Measurements from ENCODE around the gene RAP1GDS1.
A peak's percentile ranks its signal among the peaks of the same experiment; 100 is the strongest.
"Not testable (repeated sequence)": the region's sequence is repeated elsewhere in the genome, so short reads cannot be mapped to it uniquely, and the experiment has no call there.

Gene RAP1GDS1

GRCh38 chr4:98385831-98386230 lies 124.6 kb downstream of the RAP1GDS1 start:
- H3K9me3 ChIP-seq (ENCODE audit: control insufficient read depth, insufficient read depth, low read length), result no peaks in the 10 kb centered on the region
- peaks cover 12% of the 10 kb centered on the region; the same call in 1 of the 2 replicates for H3K4me1 ChIP-seq (ENCODE audit: control insufficient read depth, insufficient read depth, low read length)
- no peaks in the 10 kb centered on the region for H3K27me3 ChIP-seq (ENCODE audit: control insufficient read depth, insufficient read depth, low read length)
- H3K9ac ChIP-seq (ENCODE audit: low read depth, low read length), result no peak overlapping the region
- no peaks in the 10 kb centered on the region for H3K36me3 ChIP-seq (ENCODE audit: control insufficient read depth, insufficient read depth, low read length)
- H3K27ac ChIP-seq (ENCODE audit: low read depth, low read length), result no peak overlapping the region
- H3K4me3 ChIP-seq (ENCODE audit: low read depth, low read length), result no peak overlapping the region

DNA sequence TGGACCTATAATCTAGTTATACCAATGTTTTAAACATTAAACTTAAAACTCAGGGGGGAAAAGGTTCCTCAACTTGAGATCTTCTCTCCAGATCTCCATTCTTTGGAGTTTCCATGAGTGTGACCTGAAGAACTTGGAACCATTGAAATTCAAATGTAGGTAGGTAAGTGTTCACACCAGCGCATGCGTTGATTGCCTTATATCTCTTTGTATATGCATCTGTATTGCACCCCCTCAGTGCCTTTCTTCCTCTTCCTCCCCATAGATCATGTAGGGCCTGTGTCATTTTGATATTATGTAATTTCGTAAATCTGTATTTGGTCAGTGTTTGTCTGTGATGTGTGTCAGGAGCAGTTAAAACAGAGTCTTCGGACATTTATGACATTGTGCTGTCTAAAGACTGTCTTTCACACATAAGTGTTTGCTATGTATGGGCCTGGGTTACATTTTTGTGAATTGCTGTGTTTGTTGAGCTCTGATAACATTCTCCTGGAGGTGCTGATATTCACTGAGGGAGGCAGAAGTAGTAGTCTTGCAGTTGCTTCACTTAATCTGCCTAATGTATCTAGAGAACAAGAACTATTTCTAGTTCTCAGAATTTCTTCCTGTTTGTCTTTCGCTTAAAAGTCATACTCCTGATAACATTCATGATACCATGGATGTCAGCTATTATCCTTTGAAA lies 126.3 kb downstream of the RAP1GDS1 start:
- Histone ChIP-seq H3K27me3 (ENCODE audit: control insufficient read depth, insufficient read depth, low read length) (no peaks in the 10 kb centered on the region), H3K36me3 (ENCODE audit: control insufficient read depth, insufficient read depth, low read length) (no peaks in the 10 kb centered on the region; the same call in 1 of the 2 replicates), H3K27ac (ENCODE audit: low read depth, low read length) (no peak overlapping the region), H3K9me3 (ENCODE audit: control insufficient read depth, insufficient read depth, low read length) (no peaks in the 10 kb centered on the region), H3K4me3 (ENCODE audit: low read depth, low read length) (no peak overlapping the region), H3K9ac (ENCODE audit: low read depth, low read length) (no peak overlapping the region), H3K4me1 (ENCODE audit: control insufficient read depth, insufficient read depth, low read length) (peaks cover 12% of the 10 kb centered on the region; the same call in 1 of the 2 replicates)

DNA sequence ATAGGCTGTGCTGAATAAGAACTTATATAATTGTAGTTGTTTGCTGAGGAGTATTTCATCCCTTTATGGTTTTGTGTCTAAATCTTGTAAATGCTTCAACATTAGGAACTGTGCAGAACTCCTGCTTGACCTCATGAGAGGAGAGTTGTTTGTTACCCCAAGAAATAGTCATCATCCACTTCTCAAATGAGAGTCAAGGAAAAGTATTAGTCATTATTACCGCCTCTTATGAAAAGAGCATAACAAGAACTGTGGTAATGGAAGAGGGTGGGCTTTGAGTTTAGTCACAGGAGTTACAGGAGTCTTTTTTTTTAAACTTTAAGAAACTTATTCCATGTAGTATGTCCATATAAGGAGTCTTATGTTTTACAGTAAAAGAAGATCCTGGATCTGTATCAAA lies 132.9 kb downstream of the RAP1GDS1 start:
- no peak overlapping the region for H3K9ac ChIP-seq (ENCODE audit: low read depth, low read length)
- no peaks in the 10 kb centered on the region for H3K4me1 ChIP-seq (ENCODE audit: control insufficient read depth, insufficient read depth, low read length)
- no peaks in the 10 kb centered on the region for H3K27me3 ChIP-seq (ENCODE audit: control insufficient read depth, insufficient read depth, low read length)
- H3K36me3 ChIP-seq (ENCODE audit: control insufficient read depth, insufficient read depth, low read length), result no peaks in the 10 kb centered on the region; the same call in 1 of the 2 replicates
- H3K4me3 ChIP-seq (ENCODE audit: low read depth, low read length), result no peak overlapping the region
- H3K27ac ChIP-seq (ENCODE audit: low read depth, low read length), result no peak overlapping the region
- peaks cover 14% of the 10 kb centered on the region for H3K9me3 ChIP-seq (ENCODE audit: control insufficient read depth, insufficient read depth, low read length)

DNA sequence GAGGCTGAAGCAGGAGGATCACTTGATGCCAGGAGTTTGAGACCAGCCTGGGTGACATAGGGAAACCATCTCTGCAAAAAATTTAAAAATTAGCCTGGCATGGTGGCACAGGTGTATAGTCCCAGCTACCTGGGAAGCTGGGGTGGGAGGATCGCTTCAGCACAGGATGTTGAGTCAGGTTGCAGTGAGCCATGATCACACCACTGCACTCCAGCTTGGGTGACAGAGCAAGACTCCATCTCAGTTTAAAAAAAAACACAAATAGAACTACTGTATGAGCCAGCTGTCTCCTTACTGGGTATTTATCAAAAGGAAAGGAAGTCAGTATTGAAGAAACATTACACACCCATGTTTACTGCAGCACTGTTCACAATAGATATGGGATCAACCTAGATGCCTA lies 138.7 kb downstream of the RAP1GDS1 start:
- Histone ChIP-seq H3K4me1 (ENCODE audit: control insufficient read depth, insufficient read depth, low read length) (no peaks in the 10 kb centered on the region), H3K9me3 (ENCODE audit: control insufficient read depth, insufficient read depth, low read length) (peaks cover 16% of the 10 kb centered on the region), H3K27me3 (ENCODE audit: control insufficient read depth, insufficient read depth, low read length) (no peaks in the 10 kb centered on the region), H3K36me3 (ENCODE audit: control insufficient read depth, insufficient read depth, low read length) (no peaks in the 10 kb centered on the region), H3K4me3 (ENCODE audit: low read depth, low read length) (no peak overlapping the region), H3K27ac (ENCODE audit: low read depth, low read length) (no peak overlapping the region), H3K9ac (ENCODE audit: low read depth, low read length) (no peak overlapping the region)

- H3K36me3 ChIP-seq (ENCODE audit: control insufficient read depth, insufficient read depth, low read length), result no peaks in the 10 kb centered on the region
- H3K27ac ChIP-seq (ENCODE audit: low read depth, low read length), result no peak overlapping the region
- no peaks in the 10 kb centered on the region for H3K4me1 ChIP-seq (ENCODE audit: control insufficient read depth, insufficient read depth, low read length)
- H3K9ac ChIP-seq (ENCODE audit: low read depth, low read length), result no peak overlapping the region
- H3K27me3 ChIP-seq (ENCODE audit: control insufficient read depth, insufficient read depth, low read length), result no peaks in the 10 kb centered on the region
- no peak overlapping the region for H3K4me3 ChIP-seq (ENCODE audit: low read depth, low read length)
- H3K9me3 ChIP-seq (ENCODE audit: control insufficient read depth, insufficient read depth, low read length), result no peaks in the 10 kb centered on the region
Measured at GRCh38 chr4:98406819-98407218, 145.6 kb downstream of the RAP1GDS1 start.

DNA sequence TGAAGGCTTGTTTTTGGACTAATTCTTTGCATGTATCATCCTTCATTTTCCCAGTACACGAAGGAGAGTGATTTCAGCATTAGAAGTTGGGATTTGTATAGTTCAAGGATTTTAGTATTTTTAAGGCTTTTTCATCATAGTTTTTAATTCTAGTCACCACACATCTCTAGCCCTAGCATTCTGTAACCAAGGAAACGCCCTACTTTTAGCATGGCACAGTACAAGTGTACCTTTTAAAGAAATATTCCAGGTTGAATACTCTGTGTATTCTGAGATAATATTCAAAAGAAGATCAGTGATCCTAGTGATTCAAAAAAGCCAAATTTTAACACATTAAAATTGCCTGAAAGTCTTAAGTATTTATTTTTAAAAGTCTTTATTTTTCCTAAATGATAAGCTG lies 150.5 kb downstream of the RAP1GDS1 start:
- H3K4me1 ChIP-seq (ENCODE audit: control insufficient read depth, insufficient read depth, low read length), result no peaks in the 10 kb centered on the region

GRCh38 chr4:98416844-98417243 lies 155.7 kb downstream of the RAP1GDS1 start:
- Histone ChIP-seq H3K9ac (ENCODE audit: low read depth, low read length) (no peak overlapping the region), H3K27ac (ENCODE audit: low read depth, low read length) (no peak overlapping the region), H3K36me3 (ENCODE audit: control insufficient read depth, insufficient read depth, low read length) (peaks cover 5% of the 10 kb centered on the region; the same call in 1 of the 2 replicates), H3K4me3 (ENCODE audit: low read depth, low read length) (no peak overlapping the region), H3K4me1 (ENCODE audit: control insufficient read depth, insufficient read depth, low read length) (no peaks in the 10 kb centered on the region), H3K27me3 (ENCODE audit: control insufficient read depth, insufficient read depth, low read length) (no peaks in the 10 kb centered on the region), H3K9me3 (ENCODE audit: control insufficient read depth, insufficient read depth, low read length) (no peaks in the 10 kb centered on the region; the same call in 1 of the 2 replicates)

More for the DNA sequence above, 150.5 kb downstream of the RAP1GDS1 start:
- Histone ChIP-seq H3K9me3 (ENCODE audit: control insufficient read depth, insufficient read depth, low read length) (no peaks in the 10 kb centered on the region; the same call in 1 of the 2 replicates), H3K4me3 (ENCODE audit: low read depth, low read length) (no peak overlapping the region), H3K27me3 (ENCODE audit: control insufficient read depth, insufficient read depth, low read length) (no peaks in the 10 kb centered on the region), H3K27ac (ENCODE audit: low read depth, low read length) (no peak overlapping the region), H3K9ac (ENCODE audit: low read depth, low read length) (no peak overlapping the region), H3K36me3 (ENCODE audit: control insufficient read depth, insufficient read depth, low read length) (no peaks in the 10 kb centered on the region)

DNA sequence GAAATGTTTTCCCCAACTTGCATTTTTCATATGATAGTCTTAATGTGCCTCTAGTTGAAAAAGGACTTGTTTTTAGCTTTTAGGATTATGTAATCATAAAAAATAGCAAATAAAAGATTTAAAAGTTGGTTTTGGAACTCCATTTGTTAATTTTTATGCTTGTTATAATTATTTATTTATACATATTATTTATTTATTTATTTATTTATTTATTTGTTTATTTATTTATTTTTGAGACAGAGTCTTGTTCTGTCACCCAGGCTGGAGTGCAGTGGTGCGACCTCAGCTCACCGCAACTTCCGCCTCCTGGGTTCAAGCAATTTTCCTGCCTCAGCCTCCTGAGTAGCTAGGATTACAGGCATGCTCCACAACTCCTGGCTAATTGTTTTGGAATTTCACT lies 159.0 kb downstream of the RAP1GDS1 start:
- not testable (repeated sequence) for H3K27me3 ChIP-seq (ENCODE audit: control insufficient read depth, insufficient read depth, low read length); H3K36me3 ChIP-seq (ENCODE audit: control insufficient read depth, insufficient read depth, low read length); H3K4me3 ChIP-seq (ENCODE audit: low read depth, low read length); H3K27ac ChIP-seq (ENCODE audit: low read depth, low read length); H3K9me3 ChIP-seq (ENCODE audit: control insufficient read depth, insufficient read depth, low read length); H3K9ac ChIP-seq (ENCODE audit: low read depth, low read length); H3K4me1 ChIP-seq (ENCODE audit: control insufficient read depth, insufficient read depth, low read length)

DNA sequence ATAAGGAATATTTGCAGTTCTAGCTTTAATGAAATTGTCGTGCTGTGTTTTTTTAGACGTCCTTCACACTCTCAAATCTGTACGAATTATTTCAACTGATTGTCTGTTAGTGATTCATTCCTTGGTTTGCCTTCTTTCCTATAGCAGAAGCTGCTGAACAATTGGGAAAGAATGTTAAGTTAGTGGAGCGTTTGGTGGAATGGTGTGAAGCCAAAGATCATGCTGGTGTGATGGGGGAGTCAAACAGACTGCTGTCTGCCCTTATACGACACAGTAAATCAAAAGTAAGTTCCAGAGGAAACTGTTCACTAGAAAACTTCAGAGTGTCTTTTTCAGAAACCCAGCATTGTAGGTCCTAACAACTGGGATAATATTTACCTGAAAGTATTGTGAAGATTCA lies 159.9 kb downstream of the RAP1GDS1 start:
- no peaks in the 10 kb centered on the region for H3K4me1 ChIP-seq (ENCODE audit: control insufficient read depth, insufficient read depth, low read length)
- H3K27me3 ChIP-seq (ENCODE audit: control insufficient read depth, insufficient read depth, low read length), result no peaks in the 10 kb centered on the region
- H3K4me3 ChIP-seq (ENCODE audit: low read depth, low read length), result no peak overlapping the region
- H3K27ac ChIP-seq (ENCODE audit: low read depth, low read length), result no peak overlapping the region
- no peaks in the 10 kb centered on the region for H3K9me3 ChIP-seq (ENCODE audit: control insufficient read depth, insufficient read depth, low read length)
- no peak overlapping the region for H3K9ac ChIP-seq (ENCODE audit: low read depth, low read length)
- H3K36me3 ChIP-seq (ENCODE audit: control insufficient read depth, insufficient read depth, low read length), result peaks cover 9% of the 10 kb centered on the region; the same call in 1 of the 2 replicates

DNA sequence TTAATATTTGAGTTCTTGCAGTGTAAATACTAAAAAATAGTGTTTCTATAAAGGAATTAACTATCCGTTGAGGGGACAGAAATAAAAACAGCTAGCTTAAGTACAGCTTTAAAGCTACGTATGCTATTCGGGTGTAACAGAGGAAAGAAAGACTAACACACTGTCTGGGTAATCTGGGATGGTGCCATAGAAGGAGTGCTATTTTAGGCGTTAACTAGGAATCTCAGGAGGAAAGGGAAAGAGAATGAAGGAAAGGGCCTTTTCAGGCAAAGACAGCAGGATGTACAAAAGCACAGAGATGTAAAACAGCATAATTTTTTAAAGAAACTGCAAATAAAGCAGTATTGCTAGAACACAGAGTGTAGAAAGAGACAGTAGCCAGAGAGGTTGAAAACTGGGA lies 161.8 kb downstream of the RAP1GDS1 start:
- H3K36me3 ChIP-seq (ENCODE audit: control insufficient read depth, insufficient read depth, low read length), result peaks cover 9% of the 10 kb centered on the region; the same call in 1 of the 2 replicates
- H3K27me3 ChIP-seq (ENCODE audit: control insufficient read depth, insufficient read depth, low read length), result no peaks in the 10 kb centered on the region
- no peak overlapping the region for H3K27ac ChIP-seq (ENCODE audit: low read depth, low read length)
- H3K4me3 ChIP-seq (ENCODE audit: low read depth, low read length), result no peak overlapping the region
- H3K9me3 ChIP-seq (ENCODE audit: control insufficient read depth, insufficient read depth, low read length), result no peaks in the 10 kb centered on the region; the same call in 1 of the 2 replicates
- no peaks in the 10 kb centered on the region for H3K4me1 ChIP-seq (ENCODE audit: control insufficient read depth, insufficient read depth, low read length)
- H3K9ac ChIP-seq (ENCODE audit: low read depth, low read length), result no peak overlapping the region

GRCh38 chr4:98430708-98431403 lies 169.7 kb downstream of the RAP1GDS1 start:
- Histone ChIP-seq H3K27me3 (ENCODE audit: control insufficient read depth, insufficient read depth, low read length) (no peaks in the 10 kb centered on the region), H3K4me1 (ENCODE audit: control insufficient read depth, insufficient read depth, low read length) (no peaks in the 10 kb centered on the region), H3K27ac (ENCODE audit: low read depth, low read length) (peak overlapping the region; percentile 42), H3K9me3 (ENCODE audit: control insufficient read depth, insufficient read depth, low read length) (no peaks in the 10 kb centered on the region; the same call in 1 of the 2 replicates), H3K36me3 (ENCODE audit: control insufficient read depth, insufficient read depth, low read length) (0 out of 2 replicates have a peak, but pooled peaks cover 6% of the 10 kb centered on the region), H3K4me3 (ENCODE audit: low read depth, low read length) (no peak overlapping the region), H3K9ac (ENCODE audit: low read depth, low read length) (no peak overlapping the region)
